ENCODE data around the gene PIWIL4. TPM values are rescaled to one million over a fixed set of nuclear protein-coding genes. Genes with fewer than 3 reads are reported as not detected.

PIWIL4 gene
- polyA plus RNA-seq, 1 donor = 16.0 TPM

DNA sequence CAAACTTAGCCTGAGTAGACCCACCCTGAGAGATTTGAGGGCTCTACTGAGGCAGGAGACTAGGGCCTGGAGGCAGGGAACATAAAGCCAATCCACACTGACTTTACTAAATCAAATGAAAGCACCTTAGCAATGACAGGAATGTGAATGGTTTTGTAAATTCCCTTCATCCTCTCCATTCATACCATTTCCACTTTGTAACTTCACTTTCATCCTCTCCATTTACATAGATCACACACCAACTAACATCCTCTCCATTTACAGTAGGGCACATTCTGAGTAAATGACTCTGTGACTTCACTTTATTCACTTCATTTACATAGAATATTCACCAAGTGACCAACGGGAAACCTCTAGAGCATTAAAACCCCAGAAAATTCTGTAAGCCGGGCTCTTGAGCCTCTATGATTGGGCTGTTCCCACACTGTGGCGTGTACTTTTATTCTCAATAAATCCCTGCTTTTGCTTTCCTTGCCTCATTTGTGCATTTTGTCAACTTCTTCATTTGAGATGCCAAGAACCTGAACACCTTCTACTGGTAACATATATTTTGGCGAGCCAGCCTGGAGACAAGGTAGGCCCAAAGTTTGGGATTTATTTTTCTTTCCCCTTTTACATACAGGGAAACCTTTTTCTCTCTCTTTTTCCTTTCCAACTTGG is 82.9 kb downstream of the PIWIL4 start:
- Histone ChIP-seq H3K36me3 (ENCODE audit: control insufficient read depth, insufficient read depth, low read length) (no peaks in the 10 kb centered on the region), H3K27me3 (ENCODE audit: control insufficient read depth, insufficient read depth, low read length) (no peaks in the 10 kb centered on the region), H3K4me1 (ENCODE audit: control insufficient read depth, insufficient read depth, low read length) (no peaks in the 10 kb centered on the region), H3K9me3 (ENCODE audit: control insufficient read depth, low read depth, low read length) (no peaks in the 10 kb centered on the region), H3K4me3 (ENCODE audit: low read length) (no peak overlapping the region), H3K27ac (ENCODE audit: low read length) (no peak overlapping the region)
- DNase-seq = no peak
- no CpG with 5 or more reads among the region's 4 CpGs for WGBS (ENCODE audit: insufficient coverage, low lambda C conversion rate)

DNA sequence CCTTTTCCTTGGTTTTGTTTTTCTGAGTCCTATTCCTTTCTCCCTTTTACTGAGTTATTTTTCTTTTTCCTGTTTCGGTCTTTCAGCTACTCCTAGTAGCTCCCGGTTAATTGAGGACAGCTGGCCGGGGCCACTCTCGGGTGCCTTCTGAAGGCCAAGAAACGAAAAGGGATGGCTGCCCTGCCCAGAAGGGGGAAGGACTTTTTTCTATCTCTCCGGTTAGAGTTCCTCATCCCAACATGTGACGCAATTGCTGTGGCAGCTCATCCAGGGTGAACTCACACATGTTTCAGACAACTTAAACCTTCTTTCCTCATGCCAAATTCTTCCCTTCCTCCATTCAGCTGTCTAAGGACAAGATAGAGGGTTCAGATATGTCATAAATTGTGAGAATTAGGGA is 83.6 kb downstream of the PIWIL4 start:
- Histone ChIP-seq H3K36me3 (ENCODE audit: control insufficient read depth, insufficient read depth, low read length) (no peaks in the 10 kb centered on the region), H3K27ac (ENCODE audit: low read length) (no peak overlapping the region)
- WGBS (ENCODE audit: insufficient coverage, low lambda C conversion rate) = no CpG with 5 or more reads among the region's 7 CpGs

GRCh38 chr11:94652735-94653284 is 85.6 kb downstream of the PIWIL4 start:
- no peak for DNase-seq
- whole genome bisulfite sequencing (ENCODE audit: insufficient coverage, low lambda C conversion rate) = no CpG with 5 or more reads among the region's 6 CpGs
- no peaks in the 10 kb centered on the region for H3K9me3 ChIP-seq (ENCODE audit: control insufficient read depth, low read depth, low read length)

More for the DNA sequence above, 83.6 kb downstream of the PIWIL4 start:
- DNase-seq = no peak
- Histone ChIP-seq H3K27me3 (ENCODE audit: control insufficient read depth, insufficient read depth, low read length) (no peaks in the 10 kb centered on the region), H3K4me1 (ENCODE audit: control insufficient read depth, insufficient read depth, low read length) (no peaks in the 10 kb centered on the region), H3K9me3 (ENCODE audit: control insufficient read depth, low read depth, low read length) (no peaks in the 10 kb centered on the region), H3K4me3 (ENCODE audit: low read length) (no peak overlapping the region)

DNA sequence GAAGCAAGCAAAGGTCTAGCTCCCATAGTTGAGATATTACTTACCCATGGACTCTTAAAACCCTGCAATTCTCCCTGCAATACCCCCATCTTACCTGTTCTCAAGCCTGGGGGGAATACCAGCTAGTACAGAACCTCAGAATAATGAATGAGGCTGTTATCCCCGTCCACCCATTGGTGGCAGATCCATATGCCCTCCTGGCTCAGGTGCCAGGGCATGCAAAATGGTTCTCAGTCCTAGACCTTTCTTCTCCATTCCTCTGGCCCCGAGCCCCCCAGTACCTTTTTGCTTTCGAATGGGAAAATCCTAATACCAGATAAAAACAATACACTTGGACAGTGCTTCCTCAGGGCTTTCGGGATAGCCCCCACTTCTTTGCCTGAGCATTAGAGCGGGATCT is 86.4 kb downstream of the PIWIL4 start:
- H3K4me3 ChIP-seq (ENCODE audit: low read length) = no peak overlapping the region
- no peak for DNase-seq
- H3K9me3 ChIP-seq (ENCODE audit: control insufficient read depth, low read depth, low read length) = no peaks in the 10 kb centered on the region
- H3K4me1 ChIP-seq (ENCODE audit: control insufficient read depth, insufficient read depth, low read length) = no peaks in the 10 kb centered on the region
- H3K36me3 ChIP-seq (ENCODE audit: control insufficient read depth, insufficient read depth, low read length) = no peaks in the 10 kb centered on the region
- H3K27me3 ChIP-seq (ENCODE audit: control insufficient read depth, insufficient read depth, low read length) = no peaks in the 10 kb centered on the region
- WGBS (ENCODE audit: insufficient coverage, low lambda C conversion rate) = no CpG with 5 or more reads among the region's 5 CpGs
- no peak overlapping the region for H3K27ac ChIP-seq (ENCODE audit: low read length)

More at GRCh38 chr11:94652735-94653284, 85.6 kb downstream of the PIWIL4 start:
- no peaks in the 10 kb centered on the region for H3K27me3 ChIP-seq (ENCODE audit: control insufficient read depth, insufficient read depth, low read length)
- H3K27ac ChIP-seq (ENCODE audit: low read length) = no peak overlapping the region
- H3K4me1 ChIP-seq (ENCODE audit: control insufficient read depth, insufficient read depth, low read length) = no peaks in the 10 kb centered on the region
- no peak overlapping the region for H3K4me3 ChIP-seq (ENCODE audit: low read length)
- H3K36me3 ChIP-seq (ENCODE audit: control insufficient read depth, insufficient read depth, low read length) = no peaks in the 10 kb centered on the region

- Histone ChIP-seq H3K4me1 (ENCODE audit: control insufficient read depth, insufficient read depth, low read length) (no peaks in the 10 kb centered on the region), H3K4me3 (ENCODE audit: low read length) (no peak overlapping the region), H3K27ac (ENCODE audit: low read length) (no peak overlapping the region), H3K36me3 (ENCODE audit: control insufficient read depth, insufficient read depth, low read length) (no peaks in the 10 kb centered on the region), H3K27me3 (ENCODE audit: control insufficient read depth, insufficient read depth, low read length) (no peaks in the 10 kb centered on the region), H3K9me3 (ENCODE audit: control insufficient read depth, low read depth, low read length) (no peaks in the 10 kb centered on the region)
- DNase-seq = no peak
- WGBS (ENCODE audit: insufficient coverage, low lambda C conversion rate) = 100% methylated on average over 2 of the region's 7 CpGs
Observed at GRCh38 chr11:94654201-94654600, 87.0 kb downstream of the PIWIL4 start.

DNA sequence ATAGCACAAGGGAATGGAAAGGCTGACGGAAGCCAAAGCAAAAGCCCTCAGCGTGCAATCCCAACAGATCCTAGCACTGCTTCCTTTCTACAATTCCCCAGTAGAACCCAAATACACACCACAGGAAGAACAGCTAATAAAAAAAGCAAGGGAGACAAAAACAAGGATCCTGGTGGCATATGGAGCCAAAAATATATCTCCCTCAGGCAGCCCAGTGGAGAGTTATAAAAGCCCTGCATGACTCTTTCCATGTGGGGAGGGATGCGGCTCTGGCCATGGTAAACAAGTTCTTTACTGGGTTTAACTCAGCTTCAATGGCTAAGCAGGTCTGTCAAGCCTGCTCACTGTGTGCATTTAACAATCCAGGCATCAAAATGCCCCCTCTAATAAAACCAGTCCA is 88.1 kb downstream of the PIWIL4 start:
- no peak for DNase-seq
- H3K4me3 ChIP-seq (ENCODE audit: low read length) = no peak overlapping the region
- H3K9me3 ChIP-seq (ENCODE audit: control insufficient read depth, low read depth, low read length) = no peaks in the 10 kb centered on the region
- H3K36me3 ChIP-seq (ENCODE audit: control insufficient read depth, insufficient read depth, low read length) = no peaks in the 10 kb centered on the region
- WGBS (ENCODE audit: insufficient coverage, low lambda C conversion rate) = no CpG with 5 or more reads among the region's 3 CpGs
- no peaks in the 10 kb centered on the region for H3K4me1 ChIP-seq (ENCODE audit: control insufficient read depth, insufficient read depth, low read length)
- H3K27me3 ChIP-seq (ENCODE audit: control insufficient read depth, insufficient read depth, low read length) = no peaks in the 10 kb centered on the region
- H3K27ac ChIP-seq (ENCODE audit: low read length) = no peak overlapping the region

DNA sequence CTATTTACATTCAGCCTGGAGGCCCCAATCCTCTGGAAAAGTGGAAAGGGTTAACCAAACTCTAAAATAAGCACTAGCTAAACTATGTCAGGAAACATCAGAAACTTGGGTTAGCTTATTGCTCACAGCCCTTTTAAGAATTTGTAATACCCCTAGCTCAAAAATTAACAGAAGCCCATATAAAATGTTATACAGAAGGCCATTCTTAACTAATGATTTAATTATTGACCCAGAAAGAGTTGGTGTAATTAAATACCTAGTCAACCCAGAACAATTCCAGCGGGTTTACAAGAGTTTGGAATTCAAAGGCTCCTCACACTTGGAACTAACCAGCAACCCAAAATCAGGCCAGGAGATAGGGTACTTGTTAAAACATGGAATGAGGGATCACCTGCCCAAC is 88.8 kb downstream of the PIWIL4 start:
- Histone ChIP-seq H3K4me3 (ENCODE audit: low read length) (no peak overlapping the region), H3K27ac (ENCODE audit: low read length) (no peak overlapping the region), H3K36me3 (ENCODE audit: control insufficient read depth, insufficient read depth, low read length) (no peaks in the 10 kb centered on the region), H3K27me3 (ENCODE audit: control insufficient read depth, insufficient read depth, low read length) (no peaks in the 10 kb centered on the region), H3K9me3 (ENCODE audit: control insufficient read depth, low read depth, low read length) (no peaks in the 10 kb centered on the region), H3K4me1 (ENCODE audit: control insufficient read depth, insufficient read depth, low read length) (no peaks in the 10 kb centered on the region)
- no peak for DNase-seq
- WGBS (ENCODE audit: insufficient coverage, low lambda C conversion rate) = no CpG with 5 or more reads among the region's 1 CpG

DNA sequence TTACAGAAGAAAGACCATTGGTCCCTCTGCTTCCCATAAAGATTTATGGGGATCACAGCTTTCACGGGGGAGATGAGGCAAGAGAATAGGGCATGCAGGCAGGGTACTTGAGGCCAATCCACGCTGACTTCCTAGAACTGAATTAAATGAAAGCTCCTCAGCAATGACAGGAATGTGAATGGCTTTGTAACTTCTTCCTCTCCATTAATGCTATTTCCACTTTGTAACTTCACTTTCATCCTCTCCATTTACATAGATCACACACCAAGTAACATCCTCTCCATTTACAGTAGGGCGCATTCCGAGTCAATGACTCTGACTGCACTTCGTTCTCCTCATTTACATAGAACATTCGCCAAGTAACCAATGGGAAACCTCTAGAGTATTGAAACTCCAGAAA is 89.8 kb downstream of the PIWIL4 start:
- no peaks in the 10 kb centered on the region for H3K9me3 ChIP-seq (ENCODE audit: control insufficient read depth, low read depth, low read length)
- H3K27ac ChIP-seq (ENCODE audit: low read length) = no peak overlapping the region
- no peak for DNase-seq
- no CpG with 5 or more reads among the region's 6 CpGs for WGBS (ENCODE audit: insufficient coverage, low lambda C conversion rate)
- H3K4me1 ChIP-seq (ENCODE audit: control insufficient read depth, insufficient read depth, low read length) = no peaks in the 10 kb centered on the region
- no peaks in the 10 kb centered on the region for H3K27me3 ChIP-seq (ENCODE audit: control insufficient read depth, insufficient read depth, low read length)
- no peaks in the 10 kb centered on the region for H3K36me3 ChIP-seq (ENCODE audit: control insufficient read depth, insufficient read depth, low read length)
- no peak overlapping the region for H3K4me3 ChIP-seq (ENCODE audit: low read length)

DNA sequence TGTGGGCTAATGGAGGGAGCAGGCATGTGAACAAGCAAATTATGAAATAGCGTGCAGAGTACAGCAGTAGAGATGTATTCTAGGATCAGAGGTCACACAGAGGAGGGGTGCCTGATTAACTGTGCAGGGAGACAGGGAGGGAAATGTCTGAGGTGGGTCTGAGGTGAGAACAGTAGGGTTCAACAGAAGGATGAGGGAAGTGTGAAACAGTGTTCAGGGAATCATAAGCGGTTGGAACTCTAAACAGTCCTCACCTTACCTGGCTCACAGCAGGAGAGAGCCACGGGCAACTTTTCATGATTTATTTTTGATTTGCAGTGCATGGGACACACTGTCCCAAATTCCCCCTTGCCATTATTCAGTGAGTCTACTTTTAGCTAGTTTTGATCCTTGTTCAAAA is 90.5 kb downstream of the PIWIL4 start:
- no peaks in the 10 kb centered on the region for H3K36me3 ChIP-seq (ENCODE audit: control insufficient read depth, insufficient read depth, low read length)
- no peaks in the 10 kb centered on the region for H3K4me1 ChIP-seq (ENCODE audit: control insufficient read depth, insufficient read depth, low read length)
- H3K27ac ChIP-seq (ENCODE audit: low read length) = no peak overlapping the region
- DNase-seq = peak in 1 of 2 donors; percentile 39
- WGBS (ENCODE audit: insufficient coverage, low lambda C conversion rate) = 50% methylated on average over 1 of the region's 3 CpGs
- H3K27me3 ChIP-seq (ENCODE audit: control insufficient read depth, insufficient read depth, low read length) = no peaks in the 10 kb centered on the region
- H3K4me3 ChIP-seq (ENCODE audit: low read length) = no peak overlapping the region
- H3K9me3 ChIP-seq (ENCODE audit: control insufficient read depth, low read depth, low read length) = no peaks in the 10 kb centered on the region

DNA sequence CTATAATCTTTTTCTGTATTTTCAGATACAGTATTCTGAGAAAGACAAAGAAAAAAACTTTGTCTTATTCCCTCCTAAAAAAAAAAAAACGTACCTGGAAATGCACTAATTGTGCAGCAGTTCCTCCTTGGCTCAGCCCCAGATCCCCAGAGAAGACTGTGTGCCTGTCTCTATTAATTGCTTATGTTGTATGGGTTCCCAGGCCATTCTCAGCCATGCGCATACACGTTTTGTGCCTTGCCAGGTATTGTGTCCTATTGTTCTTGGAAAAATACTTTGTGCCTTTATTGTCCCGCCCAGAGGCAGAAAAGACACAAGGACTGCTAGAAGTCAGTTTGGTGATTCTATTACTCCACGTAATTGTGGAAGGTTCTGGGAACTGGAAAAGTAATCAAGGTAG is 91.2 kb downstream of the PIWIL4 start:
- no CpG with 5 or more reads among the region's 5 CpGs for WGBS (ENCODE audit: insufficient coverage, low lambda C conversion rate)
- H3K27me3 ChIP-seq (ENCODE audit: control insufficient read depth, insufficient read depth, low read length) = no peaks in the 10 kb centered on the region
- H3K4me1 ChIP-seq (ENCODE audit: control insufficient read depth, insufficient read depth, low read length) = no peaks in the 10 kb centered on the region

DNA sequence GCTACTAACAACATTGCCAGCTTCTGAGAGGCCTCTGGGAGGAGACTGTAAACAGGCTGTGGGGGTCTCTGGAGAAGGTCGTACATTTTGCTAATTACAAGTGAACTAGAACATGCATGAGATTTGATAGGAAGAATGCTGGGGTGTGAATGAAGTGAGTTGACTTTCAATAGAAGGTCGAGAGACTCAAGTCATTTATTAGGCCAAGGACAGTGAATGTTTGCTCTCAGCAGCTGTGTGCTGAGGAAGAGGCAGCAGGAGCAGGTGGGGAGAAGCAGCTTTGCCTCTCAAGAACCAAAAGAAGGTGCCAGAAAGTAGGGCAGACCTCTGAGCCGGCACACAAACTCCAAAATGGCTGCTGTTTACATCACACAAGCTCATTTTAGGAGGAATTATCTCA is 91.7 kb downstream of the PIWIL4 start:
- Histone ChIP-seq H3K9me3 (ENCODE audit: control insufficient read depth, low read depth, low read length) (no peaks in the 10 kb centered on the region), H3K4me3 (ENCODE audit: low read length) (no peak overlapping the region), H3K36me3 (ENCODE audit: control insufficient read depth, insufficient read depth, low read length) (no peaks in the 10 kb centered on the region), H3K4me1 (ENCODE audit: control insufficient read depth, insufficient read depth, low read length) (no peaks in the 10 kb centered on the region), H3K27ac (ENCODE audit: low read length) (no peak overlapping the region), H3K27me3 (ENCODE audit: control insufficient read depth, insufficient read depth, low read length) (no peaks in the 10 kb centered on the region)
- no CpG with 5 or more reads among the region's 3 CpGs for WGBS (ENCODE audit: insufficient coverage, low lambda C conversion rate)
- no peak for DNase-seq

More for the DNA sequence above, 91.2 kb downstream of the PIWIL4 start:
- no peak for DNase-seq
- H3K27ac ChIP-seq (ENCODE audit: low read length) = no peak overlapping the region
- H3K36me3 ChIP-seq (ENCODE audit: control insufficient read depth, insufficient read depth, low read length) = no peaks in the 10 kb centered on the region
- H3K4me3 ChIP-seq (ENCODE audit: low read length) = no peak overlapping the region
- no peaks in the 10 kb centered on the region for H3K9me3 ChIP-seq (ENCODE audit: control insufficient read depth, low read depth, low read length)
